HG03045 (cell line): Measurements from ENCODE around the gene HIF3A.
"Not testable (repeated sequence)": the region's sequence is repeated elsewhere in the genome, so short reads cannot be mapped to it uniquely, and the experiment has no call there.

Experiments
- ATAC-seq: cut with Tn5 transposase; IDR thresholded peaks from one replicate; pipeline ENCODE4 v1.9.1; 2021; ENCODE audit warnings: mild to moderate bottlenecking, moderate library complexity; ENCODE audit not compliant: unreplicated experiment

Gene HIF3A

GRCh38 chr19:46356149-46357055, 59.6 kb downstream of the HIF3A start:
- no peak for ATAC-seq

- no peak for ATAC-seq
These were observed 61.2 kb downstream of the HIF3A start for GRCh38 chr19:46357846-46358583.

DNA sequence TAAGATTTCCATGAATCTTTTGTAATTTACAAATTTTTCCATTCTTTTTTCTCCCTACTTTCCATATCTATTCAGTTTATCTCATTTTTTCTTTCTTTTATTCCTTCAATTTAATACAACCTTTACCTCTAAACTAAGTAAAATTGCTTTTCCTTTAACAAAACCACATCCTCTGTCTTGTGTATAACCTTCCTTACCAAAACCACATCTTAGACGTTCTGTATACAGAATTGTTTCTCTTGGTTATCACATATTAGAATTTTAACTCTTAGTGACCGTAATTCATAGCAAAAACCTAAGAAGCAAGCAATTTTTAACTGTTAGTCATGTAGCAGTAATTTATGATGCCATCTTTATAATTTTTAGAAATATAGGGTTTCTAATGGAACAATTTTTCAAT, 65.1 kb downstream of the HIF3A start:
- no peak for ATAC-seq

- ATAC-seq, result no peak
These were observed 67.5 kb downstream of the HIF3A start for GRCh38 chr19:46364359-46364758.

DNA sequence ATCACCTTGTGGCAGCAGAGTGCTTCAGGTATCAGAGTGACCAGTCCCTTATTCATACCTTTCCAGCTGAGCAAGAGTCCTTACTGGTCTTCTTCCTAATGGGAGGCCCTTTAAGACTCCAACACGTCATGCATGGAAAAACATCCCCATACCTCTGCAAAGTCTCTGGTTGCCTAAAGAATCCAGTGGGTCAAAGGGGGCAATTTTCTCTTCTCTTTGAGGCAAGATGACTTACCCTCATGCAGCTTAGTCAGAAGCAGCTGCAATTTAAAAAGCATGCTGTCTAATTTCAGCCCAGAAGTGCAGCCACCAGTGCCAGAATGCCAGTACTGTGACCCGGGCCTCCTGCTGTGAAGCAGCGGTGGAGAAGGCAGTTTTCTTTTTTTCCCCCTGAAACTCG, 68.7 kb downstream of the HIF3A start:
- ATAC-seq, result no peak

DNA sequence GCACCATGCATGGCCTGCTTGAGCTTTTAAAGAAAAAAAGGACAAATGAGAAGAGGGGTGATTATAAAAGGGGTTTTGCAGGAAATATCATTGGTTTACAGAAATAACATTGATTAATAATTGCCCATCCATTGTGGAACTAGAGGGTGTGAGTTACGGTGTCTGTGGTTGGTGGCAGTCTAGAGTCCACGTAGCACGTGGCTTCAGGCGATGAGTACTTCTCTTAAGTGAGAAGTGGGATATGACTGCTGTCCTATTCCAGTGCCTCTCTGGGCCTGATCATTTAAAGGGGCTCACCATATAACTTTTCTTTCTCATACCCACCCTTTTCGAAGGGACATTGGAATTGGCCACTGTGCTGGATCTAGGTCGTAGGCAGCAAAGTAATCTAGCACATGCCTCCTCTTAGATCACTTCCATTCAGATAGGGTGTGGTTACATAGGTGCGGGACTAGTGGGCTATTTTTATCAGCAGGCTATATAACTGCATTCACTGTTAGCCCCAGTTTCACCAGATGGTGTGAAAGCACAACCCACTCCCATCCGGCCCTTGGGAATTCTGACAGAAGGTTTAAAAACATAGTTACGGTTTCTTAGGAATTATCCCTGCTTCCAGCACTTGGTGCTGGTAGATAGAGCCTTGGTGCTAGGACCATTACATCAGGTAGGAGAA, 69.9 kb downstream of the HIF3A start:
- ATAC-seq, result no peak

DNA sequence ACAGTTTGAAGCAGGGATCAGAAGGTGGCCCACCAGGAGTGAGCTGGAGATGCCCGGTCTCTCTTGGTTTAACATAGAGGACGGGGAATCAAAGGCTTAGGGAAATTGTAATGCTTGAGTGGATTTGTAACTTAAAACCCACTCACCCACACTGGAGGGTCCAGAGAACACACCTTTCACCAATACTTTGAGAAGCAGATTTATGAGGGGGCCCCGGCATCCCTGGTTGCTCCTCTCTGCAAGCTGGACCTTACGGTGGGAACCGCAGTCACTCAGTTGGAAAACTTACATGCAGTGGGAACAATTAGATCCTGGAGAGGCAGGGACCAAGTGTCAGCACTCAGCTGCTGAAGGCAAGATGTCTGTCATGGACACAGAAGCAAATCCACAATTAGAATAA, 70.6 kb downstream of the HIF3A start:
- ATAC-seq, result no peak

- ATAC-seq, result no peak
These were observed 71.3 kb downstream of the HIF3A start for GRCh38 chr19:46368116-46368515.

GRCh38 chr19:46369817-46370216, 73.0 kb downstream of the HIF3A start:
- no peak for ATAC-seq

DNA sequence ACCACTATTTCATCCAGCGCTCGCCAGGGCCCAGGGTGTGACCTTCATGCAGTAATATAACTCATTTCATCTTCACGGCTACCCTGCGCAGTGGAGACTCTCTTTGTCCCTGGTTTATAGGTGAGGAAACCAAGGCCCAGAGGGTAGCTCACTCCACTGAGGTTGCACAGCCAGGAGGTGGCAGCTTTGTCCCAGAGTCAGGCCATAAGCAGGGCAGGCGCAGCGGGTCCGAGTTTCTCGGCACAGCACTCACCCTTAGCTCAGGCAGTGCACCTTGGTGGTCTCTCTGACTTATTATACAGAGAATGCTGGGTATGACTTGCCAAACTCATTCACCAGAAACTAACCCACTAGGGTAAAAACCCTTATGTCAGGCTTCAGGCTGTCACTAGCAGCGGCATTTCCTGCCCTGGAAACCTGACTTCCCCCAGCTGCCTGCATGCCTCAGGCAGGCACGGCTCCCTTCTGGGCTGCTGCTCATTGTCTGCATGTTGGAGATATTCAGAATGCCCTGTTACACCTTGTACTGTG, 74.6 kb downstream of the HIF3A start:
- ATAC-seq, result no peak

- ATAC-seq, result no peak
These were observed 76.2 kb downstream of the HIF3A start for GRCh38 chr19:46372901-46373490.

DNA sequence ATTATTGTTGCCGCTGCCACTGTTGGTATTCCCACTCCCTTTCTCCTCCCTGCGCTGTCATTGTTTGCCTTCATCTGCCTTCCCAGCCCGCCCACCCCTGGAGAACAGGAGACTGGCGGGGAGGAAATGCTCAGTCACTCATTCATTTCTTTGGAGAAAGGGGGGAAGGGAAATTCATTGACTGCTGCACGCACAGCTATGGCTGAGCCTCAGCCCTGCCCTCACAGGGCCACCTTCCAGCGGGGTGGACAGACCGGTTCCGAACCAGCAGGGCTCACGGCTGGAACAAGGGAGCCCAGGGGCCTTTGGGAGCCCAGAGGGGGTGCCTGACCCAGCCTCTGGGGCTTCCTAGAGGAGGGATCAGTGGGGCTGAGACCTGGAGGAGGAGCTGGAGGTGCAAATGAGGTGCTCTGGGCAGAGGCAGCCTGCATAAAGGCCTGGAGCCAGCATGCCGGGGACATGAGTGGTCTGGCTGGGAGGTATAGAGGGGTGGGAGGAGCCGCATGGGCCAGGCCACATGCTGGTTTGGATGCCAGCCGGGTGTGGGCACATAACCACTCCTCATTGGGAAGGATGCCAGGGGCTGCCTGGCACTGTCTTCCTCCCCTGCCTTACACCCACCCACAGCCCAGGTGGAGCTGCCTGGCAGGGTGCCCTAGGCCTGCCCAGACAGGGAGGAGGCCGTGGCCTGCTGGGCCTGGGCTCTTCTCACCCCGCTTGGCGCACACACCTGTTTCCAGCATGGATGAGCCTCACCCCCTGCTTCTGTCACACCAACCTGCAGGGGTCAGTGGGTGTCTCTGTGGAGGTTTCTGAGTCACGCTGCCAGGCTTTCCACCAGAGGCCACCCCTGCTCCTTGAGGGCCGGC, 76.9 kb downstream of the HIF3A start:
- ATAC-seq, result no peak

GRCh38 chr19:46374536-46375475, 78.0 kb downstream of the HIF3A start:
- no peak for ATAC-seq

- not testable (repeated sequence) for ATAC-seq
These were observed 78.7 kb downstream of the HIF3A start for GRCh38 chr19:46375476-46376067.

DNA sequence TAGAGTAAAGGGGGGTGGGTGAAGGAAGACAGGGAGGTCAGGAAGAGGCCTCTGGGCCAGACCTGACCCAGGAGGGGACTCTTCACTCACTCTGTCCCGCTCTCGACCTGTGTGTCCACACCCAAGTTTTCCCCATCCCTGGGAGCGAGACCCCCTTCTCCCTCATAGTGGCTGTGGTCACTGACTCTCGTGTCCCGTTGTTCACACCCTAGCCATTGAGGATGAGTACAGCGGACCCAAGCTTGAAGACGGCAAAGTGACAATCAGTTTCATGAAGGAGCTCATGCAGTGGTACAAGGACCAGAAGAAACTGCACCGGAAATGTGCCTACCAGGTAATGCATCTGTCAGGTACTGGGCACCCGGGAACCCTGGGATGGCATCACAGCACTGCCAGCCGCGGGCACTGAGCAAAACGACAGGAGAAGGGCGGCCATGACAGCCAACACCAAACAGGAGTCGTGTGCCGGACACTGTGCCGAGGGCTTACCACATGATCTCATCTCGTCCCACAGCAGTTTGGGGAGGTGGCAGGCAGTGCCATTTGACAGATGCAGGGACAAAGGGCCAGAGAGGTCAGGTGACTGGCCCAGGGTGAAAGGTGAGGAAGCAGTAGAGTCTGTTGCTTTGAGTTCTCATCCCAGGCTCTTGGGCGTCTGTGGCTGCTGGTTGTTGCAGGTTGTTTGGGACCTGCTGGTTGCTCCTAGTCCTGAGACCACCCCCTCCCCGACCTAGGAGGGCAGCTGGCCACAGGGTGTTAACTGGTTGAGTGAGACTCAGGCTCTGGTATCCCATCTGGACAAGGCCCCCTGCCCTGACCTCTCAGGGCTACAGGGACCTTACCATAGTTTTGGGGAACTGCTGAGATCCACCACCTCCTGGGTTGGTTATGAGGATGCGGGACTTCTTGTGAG, 79.7 kb downstream of the HIF3A start:
- no peak for ATAC-seq

DNA sequence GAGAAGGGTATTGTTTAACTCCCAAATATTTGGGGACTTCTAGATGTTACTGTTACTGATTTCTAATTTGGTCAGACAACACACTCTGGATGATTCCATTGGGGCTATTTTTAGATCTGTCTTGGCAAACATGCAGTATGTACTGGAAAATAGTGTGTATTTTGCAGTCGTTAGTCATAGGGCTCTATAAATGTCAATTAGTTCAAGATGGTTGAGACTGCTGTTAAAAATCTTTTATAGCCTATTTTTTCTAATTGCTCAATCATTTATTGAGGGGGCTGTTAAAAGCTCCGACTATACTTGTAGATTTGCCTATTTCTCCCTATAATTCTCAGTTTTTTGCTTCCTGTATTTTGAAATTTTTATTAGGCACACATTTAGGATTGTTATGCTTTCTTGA, 81.4 kb downstream of the HIF3A start:
- no peak for ATAC-seq

- ATAC-seq, result no peak
These were observed 83.8 kb downstream of the HIF3A start for GRCh38 chr19:46380690-46381089.
